NOMO-1 (cell line): Measurements from ENCODE around the gene FUT6.

Experiments used
- DNase-seq, 2 experiments: peaks; one replicate each; lab custom pipeline; 2025; ENCODE audit not compliant: unreplicated experiment in 2 of 2; lab: John Stamatoyannopoulos, UW

The FUT6 gene

DNA sequence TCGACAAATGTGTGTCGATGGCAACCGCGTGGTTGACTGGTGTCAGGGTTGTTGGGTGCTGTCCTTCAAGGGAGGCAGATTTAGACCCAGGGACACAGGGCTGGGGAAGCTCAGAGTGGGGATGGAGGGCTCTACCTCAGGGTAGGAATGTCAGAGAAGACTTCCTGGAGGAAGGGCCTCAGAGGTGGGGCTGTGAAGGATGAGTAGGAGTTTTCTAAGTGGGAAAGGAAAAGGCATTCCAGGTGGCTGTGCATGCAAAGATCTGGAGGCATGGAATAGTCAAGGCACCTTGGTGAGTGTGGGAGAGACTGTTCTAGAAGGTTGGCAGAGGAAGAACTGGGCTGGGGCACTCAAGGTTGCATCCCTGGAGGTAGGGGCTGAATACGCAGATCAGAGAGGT lies 32.6 kb downstream of the FUT6 start:
- no peak for DNase-seq

DNA sequence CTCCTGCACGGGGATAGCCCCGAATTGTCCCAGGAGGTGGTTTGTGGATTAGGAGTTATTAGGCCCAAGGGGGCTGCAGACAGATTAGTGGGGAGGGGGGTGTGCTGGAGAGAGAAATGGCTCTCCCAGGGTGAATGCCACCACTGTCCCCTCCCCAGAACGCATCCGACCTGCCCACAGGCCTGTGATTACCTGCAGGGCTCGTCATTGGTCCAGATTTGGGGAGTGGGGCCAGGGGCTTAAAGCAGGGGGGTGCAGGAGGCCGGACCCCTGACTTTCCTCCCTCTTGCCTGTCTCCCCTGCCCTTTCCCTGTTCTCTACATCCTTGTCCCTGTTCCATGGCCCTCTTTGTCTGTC lies 33.4 kb downstream of the FUT6 start:
- no peak for DNase-seq

DNA sequence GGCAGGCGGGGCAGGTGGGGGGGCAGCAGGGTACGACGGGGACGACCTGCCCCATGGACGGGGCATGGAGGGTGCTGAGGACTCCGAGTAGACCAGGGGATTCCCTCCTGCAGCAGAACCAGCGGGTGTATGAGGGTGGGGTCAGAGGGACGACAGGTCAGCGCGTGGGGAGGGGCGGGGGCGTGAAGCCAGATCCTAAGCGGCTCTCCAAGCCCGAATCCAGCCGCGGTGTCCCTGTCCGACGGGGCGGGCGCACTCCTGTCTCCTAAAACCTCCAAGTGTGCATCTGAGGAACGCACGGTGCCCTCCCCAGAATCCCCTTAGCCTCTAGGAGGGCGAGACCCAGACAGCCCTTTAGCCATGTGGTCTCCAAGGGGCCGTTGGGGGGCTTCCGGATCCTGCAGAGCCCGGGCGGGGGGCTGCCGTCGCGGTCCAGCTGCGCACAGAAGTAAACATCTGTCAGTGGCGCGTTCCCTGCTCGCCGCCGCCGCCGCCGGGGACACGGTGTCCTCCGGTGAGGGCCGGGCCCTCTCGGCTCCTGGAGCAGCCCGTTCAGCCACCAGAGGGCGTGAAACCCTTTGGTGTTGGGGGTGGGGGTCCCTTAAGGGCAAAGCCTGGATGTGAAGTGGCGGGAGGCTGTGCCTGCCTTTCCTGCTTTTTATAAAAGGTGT lies 33.9 kb downstream of the FUT6 start:
- peak; percentile 26 to 46 for DNase-seq

DNA sequence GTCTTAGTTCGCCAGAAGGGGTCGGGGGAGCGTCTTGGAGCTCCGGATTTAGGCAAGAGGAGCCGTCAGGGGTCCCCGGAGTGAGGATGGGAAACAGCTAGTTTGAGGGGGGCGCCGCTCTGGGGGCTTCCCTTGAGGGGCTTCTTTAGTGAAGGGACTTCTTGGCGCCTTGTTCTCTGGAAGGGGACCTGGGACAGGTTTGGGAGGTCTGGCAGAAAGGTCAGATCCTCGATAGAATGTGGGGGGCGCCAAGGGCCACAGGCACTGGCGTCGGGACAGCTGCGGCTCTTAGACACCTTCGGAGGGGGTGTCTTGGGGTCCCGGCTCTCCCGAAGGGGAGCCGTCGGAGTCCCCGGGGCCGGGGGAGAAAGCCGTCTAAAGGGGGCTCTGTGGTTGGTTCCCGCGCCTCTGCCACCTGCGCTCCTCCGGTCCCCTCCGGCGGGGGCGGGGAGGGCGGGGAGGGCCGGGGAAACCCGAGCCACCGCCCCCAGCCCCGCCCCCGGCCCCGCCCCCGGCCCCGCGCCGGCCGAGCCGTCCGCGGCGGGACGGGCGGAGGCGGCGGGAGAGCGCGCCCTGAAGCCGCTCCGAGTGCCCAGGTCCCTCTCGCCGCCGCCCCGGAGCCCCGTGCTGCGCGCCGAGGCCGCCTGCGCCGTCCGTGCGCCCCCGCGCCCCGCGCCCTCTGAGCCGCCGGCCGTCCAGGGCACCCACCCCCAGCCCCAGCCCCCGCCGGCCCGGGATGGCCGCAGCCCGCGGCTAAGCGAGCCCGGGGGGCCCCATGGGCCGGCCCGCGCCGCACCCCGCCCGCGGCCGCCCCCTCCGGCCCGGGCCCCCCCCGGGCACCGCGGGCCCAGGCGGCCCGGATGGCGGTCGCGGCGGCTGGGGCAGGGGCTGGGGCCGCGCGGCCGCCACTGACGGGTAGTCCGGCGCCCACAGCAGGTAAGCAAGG lies 34.7 kb downstream of the FUT6 start, which contains the start of gene NRTN:
Gene NRTN (plus strand): TSS at position 552 of the 946 bp plus-strand sequence. CDS start 19,099 bp downstream, outside the sequence.
- no peak for DNase-seq

DNA sequence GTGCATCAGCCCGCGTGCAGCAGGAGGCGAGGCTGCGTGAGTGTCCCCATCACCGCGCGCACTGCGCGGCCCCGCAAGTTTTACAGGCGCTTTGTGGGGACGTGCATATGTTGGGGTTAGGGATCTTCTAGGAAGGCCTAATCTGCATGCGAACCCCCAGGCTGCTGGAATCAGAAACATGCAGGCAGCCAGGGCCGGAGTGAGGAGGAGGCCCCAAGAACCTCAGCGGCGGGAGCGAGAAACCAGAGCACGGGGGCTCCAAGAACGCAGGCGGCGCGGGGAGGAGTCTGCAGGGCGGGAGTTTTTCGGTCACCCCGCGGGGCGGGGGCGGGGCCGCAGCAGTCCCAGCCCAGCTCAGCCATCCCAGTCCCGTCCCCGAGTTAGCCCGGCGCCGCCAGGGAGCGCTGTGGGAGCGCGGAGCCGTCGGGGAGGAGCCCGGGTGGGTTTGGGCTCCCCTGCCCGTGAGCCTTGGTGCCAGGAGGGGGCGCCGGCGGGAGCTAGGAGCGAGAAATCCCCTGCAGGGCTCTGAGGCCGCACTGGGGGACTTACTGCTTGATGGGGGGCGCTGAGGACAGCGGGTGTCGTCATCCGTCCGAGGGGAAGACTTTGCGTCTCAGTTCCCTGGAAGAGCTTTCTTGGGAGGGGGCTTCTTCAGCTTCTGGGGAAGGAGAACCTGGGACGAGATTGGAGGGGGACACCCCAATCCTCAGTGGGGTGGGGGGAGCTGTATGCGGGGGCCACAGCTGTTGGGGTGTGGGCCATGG lies 35.6 kb downstream of the FUT6 start:
- DNase-seq = peak; percentile 92 to 94

DNA sequence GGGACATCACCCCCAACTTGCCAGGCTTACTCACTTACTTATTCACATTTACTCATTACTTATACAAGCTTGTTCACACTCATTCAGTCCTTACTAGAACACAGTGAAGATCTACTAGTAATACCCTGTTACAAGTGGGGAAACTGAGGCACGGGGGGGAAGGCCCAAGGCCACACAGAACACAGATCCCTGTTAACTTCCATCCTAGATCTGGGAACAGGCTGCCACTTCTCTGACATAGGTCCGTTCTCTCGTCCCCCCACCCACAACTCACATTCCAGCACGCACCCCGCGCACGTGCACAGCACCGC lies 36.1 kb downstream of the FUT6 start:
- peak in 1 of 2 experiments; percentile 10 for DNase-seq

DNA sequence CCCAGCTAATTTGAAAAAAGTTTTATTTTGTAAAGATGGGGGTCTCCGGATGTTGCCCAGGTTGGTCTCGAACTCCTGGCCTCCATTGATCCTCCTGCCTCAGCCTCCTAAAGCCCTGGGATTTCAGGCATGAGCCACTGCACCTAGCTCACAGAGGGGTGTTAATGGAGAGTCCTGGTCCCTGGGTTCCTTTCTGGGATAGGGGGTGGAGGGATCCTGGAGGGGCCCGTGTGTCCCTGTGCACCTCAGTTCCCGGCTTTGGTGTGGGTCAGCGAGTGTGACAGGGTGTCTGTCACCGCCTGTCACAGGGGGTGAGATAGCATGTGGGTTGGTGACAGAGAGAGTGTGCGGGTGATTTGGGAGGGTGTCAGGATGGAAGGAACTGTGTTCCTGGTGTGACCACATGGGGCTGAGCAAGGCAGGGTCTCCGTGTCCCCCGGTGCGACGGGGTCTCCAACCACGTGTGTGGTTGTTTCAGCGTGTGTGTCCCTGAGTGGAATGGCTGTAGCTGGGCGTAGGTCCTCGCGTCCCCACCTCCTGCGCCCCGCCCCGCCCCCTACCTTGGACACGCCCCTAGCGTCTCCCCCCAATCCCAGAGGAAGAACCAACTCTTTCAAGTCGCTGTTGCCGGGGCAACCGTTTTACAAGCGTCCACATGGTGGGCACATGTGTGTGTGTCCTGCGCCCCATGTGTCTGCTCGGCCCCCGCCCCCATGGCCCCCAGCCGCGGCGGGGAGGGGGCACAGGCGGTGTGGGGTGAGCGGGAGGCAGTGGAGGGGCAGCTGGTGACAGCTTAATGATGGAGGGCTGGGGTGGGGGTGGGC lies 37.5 kb downstream of the FUT6 start:
- no peak for DNase-seq

DNA sequence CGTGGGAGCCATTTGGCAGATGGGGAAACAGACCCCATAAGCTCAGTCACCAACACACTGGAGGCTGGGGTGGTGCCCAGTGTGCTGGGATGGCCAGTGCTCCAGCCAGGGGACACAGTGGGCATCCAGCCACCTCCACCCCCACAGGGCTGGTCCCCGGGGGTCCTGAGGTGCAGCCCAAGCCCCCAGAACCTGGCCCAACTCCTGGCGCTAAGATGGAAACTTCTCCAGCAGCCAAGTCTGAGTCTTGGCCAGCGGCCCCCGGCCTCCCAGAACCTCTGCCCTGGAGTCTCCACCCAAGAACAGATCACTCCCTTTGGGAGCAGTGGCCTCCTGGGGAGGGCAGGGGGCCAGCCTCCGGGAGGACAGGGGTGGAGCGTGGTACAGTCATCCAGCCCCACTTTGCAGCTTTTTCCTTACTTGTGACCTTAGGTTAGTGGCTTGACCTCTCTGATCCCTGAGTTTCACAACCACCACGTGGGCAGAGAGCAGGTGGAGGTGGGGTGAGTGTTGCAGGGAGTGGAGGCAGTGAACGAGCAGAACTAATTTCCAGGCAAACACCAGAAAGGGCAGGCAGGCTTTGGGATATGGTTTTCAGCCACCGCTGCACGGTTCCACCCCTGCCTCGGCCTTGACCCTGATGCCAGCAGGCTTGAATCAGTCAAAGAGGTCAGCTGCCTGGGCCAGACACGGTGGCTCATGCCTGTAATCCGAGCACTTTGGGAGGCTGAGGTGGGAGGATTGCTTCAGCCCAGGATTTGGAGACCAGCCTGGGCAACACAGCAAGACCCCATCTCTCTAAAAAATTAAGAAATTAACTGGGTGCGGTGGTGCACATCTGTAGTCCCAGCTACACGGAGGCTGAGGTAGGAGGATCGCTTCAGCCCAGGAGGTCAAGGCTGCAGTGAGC lies 38.9 kb downstream of the FUT6 start:
- no peak for DNase-seq

DNA sequence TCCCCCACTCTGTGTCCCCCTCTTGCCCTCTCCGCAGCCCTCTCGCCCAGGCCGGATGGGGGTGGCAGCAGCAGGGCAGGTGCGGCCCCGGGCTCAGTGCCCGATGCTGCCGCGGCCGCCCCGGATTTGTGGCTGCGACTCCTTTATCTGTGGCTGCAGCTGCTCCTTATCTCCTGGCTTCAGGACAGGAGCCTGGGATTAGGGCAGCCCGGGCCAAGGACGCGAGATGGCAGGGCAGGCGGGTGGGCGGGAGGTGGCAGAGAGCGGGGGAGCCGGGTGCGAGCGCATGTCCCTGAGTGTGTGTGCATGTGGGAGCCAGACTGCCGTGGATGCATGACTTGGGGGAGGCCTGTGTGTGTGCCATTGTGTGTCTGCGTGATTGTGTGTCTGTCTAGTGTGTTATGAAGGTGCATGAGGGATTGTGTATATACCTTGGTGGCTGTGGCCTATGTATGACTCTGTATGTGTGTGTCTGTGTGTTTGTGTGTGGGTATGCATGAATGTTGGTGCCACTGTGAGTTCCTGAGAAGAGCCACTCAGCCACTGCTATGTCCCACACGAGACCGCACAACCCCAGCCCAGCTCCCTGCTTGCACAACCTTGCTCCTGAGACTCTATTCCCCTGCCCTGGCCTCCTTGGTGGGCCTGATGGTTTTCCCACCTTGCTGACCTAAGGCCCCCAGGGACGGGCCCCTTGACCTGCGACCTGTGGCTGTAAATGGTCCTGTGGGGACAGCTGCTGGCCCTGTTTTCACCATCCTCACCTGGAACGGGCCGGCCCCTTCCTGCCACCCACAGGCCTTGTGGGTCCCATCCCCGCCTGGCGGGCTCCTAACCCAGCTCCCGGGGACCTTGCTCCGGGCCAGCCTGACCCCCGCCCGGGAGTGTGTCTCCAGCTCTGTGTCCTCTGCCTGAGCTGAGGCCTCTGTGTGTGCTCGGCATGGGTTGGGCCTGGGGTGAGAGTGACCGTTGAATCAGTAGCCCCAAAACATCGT lies 40.0 kb downstream of the FUT6 start:
- no peak for DNase-seq

DNA sequence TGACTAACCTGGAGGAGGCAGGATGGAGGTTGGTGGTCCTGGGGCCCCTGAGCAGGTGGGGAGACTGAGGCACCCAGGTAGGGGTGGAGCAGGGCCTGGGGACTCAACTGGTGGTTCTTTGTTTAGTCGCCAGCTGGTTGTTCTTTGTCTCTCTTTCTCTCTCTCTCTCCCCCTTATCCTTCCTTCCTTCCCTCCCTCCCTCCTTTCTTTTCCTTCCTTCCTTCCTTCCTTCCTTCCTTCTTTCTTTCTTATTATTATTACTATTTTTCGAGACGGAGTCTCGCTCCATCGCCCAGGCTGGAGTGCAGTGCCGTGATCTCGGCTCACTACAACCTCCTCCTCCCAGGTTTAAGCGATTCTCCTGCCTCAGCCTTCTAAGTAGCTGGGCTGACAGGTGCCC lies 41.3 kb downstream of the FUT6 start:
- DNase-seq = no peak

DNA sequence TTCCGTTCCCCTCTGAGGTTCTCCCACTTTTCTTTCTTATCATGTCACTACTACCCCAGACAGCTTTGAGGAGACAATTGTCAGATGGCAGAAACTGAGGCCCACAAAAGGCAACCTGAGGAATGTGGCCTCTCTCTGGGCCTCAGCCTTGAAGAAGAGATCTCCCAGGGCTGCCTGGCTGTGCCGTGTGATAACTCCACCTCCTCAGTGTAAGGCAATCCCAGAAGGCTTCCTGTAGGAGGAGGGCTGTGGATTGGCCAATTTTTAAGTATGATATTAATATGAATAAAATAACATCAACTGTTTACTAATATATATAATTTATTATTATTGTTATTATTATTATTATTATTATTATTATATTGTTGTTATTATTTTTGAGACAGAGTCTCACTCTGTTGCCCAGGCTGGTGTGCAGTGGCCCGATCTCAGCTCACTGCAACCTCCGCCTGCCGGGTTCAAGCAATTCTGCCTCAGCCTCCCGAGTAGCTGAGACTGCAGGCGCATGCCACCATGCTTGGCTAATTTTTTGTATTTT lies 44.1 kb downstream of the FUT6 start:
- no peak for DNase-seq

DNA sequence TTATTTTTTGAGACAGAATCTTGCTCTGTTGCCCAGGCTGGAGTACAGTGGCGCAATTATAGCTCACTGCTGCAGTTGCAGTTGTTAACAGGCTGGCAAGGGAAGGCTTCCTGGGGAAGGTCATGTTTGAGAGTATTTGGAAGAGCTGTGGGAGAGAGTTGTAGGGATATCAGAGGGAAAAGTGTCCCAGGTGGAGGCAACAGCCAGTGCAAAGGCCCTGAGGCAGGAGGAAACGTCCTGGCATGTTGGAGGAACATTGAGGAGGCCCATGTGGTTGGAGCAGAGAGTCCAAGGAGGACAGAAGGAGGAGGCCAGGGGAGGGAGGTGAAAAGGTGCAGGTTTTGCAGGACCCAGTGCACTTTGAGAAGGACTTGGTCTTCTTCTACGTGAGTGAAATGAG lies 46.3 kb downstream of the FUT6 start:
- no peak for DNase-seq

DNA sequence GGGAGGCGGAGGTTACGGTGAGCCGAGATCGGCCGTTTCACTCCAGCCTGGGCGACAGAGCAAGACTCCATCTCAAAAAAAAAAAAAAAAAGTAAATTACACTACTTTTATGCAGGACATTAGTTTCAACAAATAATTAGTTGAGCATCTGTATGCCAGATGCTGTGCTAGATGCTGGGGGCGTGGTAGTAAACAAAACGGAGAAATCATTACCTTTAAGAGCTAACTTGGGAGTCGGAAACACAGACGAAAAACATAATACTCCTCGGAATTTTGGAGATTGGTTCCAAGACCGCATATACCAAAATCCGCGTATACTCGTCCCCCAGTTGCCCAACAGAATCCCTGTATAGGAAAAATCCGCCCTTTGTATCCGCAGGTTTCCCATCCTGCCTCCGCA lies 47.3 kb downstream of the FUT6 start:
- DNase-seq = no peak

DNA sequence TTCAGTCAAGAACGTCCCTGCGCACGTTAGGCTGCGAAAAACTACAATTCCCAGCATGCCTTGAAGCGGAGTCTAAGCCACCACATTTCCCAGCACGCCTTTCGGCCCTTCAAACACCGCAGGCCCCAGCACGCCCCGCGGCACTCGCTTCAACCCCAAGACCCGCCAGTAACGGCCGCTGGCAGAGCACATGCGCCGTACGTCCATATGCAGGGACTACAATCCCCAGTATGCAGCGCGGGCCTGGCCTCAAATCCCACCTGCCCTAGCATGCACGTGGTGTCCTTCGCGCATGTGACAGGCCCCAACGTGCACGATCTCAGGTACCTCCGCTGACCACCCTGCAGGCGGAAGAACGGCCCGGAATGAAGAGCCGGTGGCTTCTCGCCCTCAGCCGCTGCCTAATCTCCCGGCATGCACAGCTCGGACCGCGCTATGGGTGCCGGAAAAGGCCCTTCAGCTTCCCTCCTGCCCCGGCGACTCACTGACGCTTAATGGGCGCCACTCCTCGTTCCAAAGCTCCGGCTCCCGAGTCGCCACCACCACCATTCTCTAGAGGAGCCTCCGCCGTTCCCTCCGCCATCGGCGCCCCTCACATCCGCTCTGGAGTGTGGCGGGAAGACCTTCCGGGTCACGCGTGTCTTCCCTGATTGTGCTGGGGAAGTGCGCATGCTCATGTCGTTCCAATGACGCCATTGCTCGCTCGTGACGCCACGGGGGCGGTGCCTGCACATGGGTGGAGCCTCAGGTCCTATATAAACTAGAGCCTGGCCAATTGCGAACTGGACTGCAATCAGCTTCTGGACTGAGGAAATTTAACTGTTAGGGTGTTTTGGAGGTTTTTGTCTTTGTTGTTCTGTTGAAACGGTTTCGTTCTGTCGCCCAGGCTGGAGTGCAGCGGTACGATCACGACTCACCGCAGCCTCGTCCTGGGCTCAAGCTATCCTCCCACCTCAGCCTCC lies 48.7 kb downstream of the FUT6 start, which contains the start of gene DUS3L:
Gene DUS3L (minus strand): TSS at position 605 of the 962 bp plus-strand sequence. CDS start 22 bp downstream, at position 583.
- peak; percentile 97 to 98 for DNase-seq

DNA sequence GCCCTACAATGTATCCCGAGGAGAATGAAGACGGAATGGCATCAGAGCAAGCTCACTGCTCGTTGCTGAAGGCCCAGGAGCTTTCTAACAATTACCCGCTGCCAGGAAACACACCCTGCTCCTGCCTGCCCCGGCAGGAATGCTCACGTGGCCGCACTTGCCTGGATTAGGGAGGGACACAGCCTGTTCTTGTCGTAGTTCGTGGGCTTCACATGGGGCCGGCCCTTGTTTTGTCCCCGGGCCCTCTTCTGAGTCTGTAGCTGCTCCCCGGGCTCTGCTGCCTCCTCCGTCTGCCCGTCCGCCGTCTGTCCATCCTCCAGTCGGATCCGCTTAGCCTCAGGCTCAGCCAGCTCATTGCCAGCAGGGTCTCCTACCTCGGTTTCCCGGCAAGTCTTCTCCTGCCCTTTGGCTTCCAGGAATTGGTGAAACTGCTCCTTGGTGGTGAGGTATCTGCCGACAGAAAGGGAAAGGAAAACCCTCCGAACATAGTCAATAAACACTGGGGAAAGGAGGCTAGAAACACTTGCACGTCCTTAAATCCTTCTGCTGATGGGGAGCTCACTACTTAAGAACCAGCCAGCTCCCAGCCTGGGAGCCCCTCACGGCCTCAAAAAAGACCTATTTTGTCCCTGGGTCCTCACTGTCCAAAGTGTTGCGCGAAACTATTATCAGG lies 49.5 kb downstream of the FUT6 start:
- no peak for DNase-seq

DNA sequence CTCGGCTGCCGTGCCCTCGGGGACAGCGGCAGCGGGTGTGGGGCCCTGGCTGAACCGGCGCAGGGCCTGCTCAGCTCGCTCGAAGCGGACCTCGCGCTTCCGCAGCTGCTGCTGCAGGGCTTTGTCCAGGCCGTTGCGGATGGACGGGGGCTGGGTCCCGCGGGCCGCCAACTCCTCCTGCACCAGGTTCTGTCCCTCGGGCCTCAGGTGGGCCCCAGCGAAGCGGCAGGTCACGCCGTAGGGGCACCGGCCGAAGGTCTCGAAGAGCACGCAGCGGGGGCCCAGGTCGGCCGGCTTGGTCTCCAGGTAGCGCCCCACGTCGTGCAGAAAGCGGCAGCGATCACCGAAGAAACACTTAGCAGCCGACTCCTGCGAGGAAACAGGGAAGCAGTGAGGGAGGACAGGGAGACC lies 50.1 kb downstream of the FUT6 start:
- no peak for DNase-seq
